ENCODE measurements around the gene CTDSP1. TPM values are rescaled to one million over a fixed set of nuclear protein-coding genes. Genes with fewer than 3 reads are reported as not detected.
A peak's percentile ranks its signal among the peaks of the same experiment; 100 is the strongest.

Gene CTDSP1
- total RNA-seq, 1 donor = 59.7 TPM

DNA sequence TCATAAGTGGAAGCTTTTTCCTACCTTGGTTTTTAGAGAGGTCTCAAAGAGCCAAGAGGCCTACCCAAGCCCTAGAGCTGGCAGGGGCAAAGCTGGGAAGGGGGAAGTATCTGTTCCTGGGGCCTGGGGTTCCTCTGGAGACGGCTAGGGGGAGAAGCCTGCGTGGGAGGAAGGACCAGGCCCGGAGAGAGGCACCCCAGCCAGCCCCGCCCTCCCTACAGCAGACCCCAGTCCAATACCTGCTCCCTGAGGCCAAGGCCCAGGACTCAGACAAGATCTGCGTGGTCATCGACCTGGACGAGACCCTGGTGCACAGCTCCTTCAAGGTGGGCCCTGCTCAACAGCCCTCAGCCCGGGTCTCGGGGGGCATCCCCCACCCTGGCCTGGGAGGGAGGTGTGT is 2.2 kb downstream of the CTDSP1 start:
- Histone ChIP-seq H3K9me3 (ENCODE audit: low read depth, low read length) (no peaks in the 10 kb centered on the region), H3K4me1 (ENCODE audit: insufficient read depth, low read length) (peaks cover 81% of the 10 kb centered on the region), H3K27me3 (ENCODE audit: insufficient read depth, low read length) (no peaks in the 10 kb centered on the region), H3K4me3 (ENCODE audit: low read length) (peak overlapping the region; percentile 85)

DNA sequence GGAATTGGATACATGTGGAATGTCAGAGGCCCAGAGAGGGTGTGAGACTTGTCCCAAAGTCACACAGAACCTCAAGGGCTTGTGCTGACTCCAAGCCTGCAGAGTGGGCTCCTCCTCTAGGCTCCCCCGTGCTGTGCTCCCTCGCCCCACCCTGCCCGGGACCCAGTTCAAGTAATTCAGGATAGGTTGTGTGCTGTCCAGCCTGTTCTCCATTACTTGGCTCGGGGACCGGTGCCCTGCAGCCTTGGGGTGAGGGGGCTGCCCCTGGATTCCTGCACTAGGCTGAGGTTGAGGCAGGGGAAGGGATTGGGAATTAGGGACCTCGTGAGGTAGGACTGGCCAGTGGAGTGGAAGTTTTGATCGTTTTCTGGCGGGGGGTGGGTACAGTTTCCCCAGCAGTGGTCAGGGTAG is 2.8 kb downstream of the CTDSP1 start:
- H3K9me3 ChIP-seq (ENCODE audit: low read depth, low read length) = no peaks in the 10 kb centered on the region
- H3K4me1 ChIP-seq (ENCODE audit: insufficient read depth, low read length) = peaks cover 81% of the 10 kb centered on the region
- H3K4me3 ChIP-seq (ENCODE audit: low read length) = no peak overlapping the region
- no peaks in the 10 kb centered on the region for H3K27me3 ChIP-seq (ENCODE audit: insufficient read depth, low read length)

DNA sequence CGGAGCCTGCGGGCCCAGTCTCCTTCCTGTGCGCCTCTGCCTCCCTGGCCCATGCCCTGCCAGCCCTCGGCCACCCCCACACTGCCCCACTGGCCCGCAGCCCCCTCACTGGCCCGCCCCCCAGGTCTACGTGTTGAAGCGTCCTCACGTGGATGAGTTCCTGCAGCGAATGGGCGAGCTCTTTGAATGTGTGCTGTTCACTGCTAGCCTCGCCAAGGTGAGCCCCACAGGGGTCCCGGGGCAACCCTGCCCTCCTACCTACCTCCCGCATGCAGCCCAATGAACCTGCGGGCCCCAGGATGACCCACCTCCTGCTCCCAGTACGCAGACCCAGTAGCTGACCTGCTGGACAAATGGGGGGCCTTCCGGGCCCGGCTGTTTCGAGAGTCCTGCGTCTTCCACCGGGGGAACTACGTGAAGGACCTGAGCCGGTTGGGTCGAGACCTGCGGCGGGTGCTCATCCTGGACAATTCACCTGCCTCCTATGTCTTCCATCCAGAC is 3.3 kb downstream of the CTDSP1 start:
- Histone ChIP-seq H3K4me1 (ENCODE audit: insufficient read depth, low read length) (peaks cover 81% of the 10 kb centered on the region), H3K9me3 (ENCODE audit: low read depth, low read length) (no peaks in the 10 kb centered on the region), H3K27me3 (ENCODE audit: insufficient read depth, low read length) (no peaks in the 10 kb centered on the region), H3K4me3 (ENCODE audit: low read length) (no peak overlapping the region)

DNA sequence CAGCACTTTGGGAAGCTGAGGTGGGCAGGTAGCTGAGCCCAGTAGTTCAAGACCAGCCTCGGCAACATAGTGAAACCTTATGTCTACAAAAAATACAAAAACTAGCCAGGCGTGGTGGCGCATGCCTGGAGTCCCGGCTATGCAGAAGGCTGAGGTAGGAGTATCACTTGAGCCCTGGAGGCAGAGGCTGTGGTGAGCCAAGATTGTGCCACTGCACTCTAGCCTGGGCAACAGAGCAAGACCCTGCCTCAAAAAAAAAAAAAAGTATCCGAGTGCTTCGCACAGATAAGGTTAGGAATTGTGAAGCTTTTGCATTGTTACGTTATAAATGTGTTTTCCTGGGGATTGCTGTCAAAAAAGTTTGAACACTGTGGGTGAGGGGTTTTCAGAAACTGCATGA is 4.1 kb downstream of the CTDSP1 start:
- Histone ChIP-seq H3K9me3 (ENCODE audit: low read depth, low read length) (no peaks in the 10 kb centered on the region), H3K4me3 (ENCODE audit: low read length) (no peak overlapping the region), H3K27me3 (ENCODE audit: insufficient read depth, low read length) (no peaks in the 10 kb centered on the region), H3K4me1 (ENCODE audit: insufficient read depth, low read length) (peaks cover 81% of the 10 kb centered on the region)

DNA sequence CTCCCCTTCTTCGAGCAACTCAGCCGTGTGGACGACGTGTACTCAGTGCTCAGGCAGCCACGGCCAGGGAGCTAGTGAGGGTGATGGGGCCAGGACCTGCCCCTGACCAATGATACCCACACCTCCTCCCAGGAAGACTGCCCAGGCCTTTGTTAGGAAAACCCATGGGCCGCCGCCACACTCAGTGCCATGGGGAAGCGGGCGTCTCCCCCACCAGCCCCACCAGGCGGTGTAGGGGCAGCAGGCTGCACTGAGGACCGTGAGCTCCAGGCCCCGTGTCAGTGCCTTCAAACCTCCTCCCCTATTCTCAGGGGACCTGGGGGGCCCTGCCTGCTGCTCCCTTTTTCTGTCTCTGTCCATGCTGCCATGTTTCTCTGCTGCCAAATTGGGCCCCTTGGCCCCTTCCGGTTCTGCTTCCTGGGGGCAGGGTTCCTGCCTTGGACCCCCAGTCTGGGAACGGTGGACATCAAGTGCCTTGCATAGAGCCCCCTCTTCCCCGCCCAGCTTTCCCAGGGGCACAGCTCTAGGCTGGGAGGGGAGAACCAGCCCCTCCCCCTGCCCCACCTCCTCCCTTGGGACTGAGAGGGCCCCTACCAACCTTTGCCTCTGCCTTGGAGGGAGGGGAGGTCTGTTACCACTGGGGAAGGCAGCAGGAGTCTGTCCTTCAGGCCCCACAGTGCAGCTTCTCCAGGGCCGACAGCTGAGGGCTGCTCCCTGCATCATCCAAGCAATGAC is 4.8 kb downstream of the CTDSP1 start:
- Histone ChIP-seq H3K9me3 (ENCODE audit: low read depth, low read length) (no peaks in the 10 kb centered on the region), H3K4me3 (ENCODE audit: low read length) (no peak overlapping the region), H3K4me1 (ENCODE audit: insufficient read depth, low read length) (peaks cover 74% of the 10 kb centered on the region), H3K27me3 (ENCODE audit: insufficient read depth, low read length) (no peaks in the 10 kb centered on the region)

DNA sequence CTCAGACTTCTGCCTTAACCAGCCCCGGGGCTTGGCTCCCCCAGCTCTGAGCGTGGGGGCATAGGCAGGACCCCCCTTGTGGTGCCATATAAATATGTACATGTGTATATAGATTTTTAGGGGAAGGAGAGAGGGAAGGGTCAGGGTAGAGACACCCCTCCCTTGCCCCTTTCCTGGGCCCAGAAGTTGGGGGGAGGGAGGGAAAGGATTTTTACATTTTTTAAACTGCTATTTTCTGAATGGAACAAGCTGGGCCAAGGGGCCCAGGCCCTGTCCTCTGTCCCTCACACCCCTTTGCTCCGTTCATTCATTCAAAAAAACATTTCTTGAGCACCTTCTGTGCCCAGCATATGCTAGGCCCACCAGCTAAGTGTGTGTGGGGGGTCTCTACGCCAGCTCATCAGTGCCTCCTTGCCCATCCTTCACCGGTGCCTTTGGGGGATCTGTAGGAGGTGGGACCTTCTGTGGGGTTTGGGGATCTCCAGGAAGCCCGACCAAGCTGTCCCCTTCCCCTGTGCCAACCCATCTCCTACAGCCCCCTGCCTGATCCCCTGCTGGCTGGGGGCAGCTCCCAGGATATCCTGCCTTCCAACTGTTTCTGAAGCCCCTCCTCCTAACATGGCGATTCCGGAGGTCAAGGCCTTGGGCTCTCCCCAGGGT is 5.5 kb downstream of the CTDSP1 start:
- Histone ChIP-seq H3K27me3 (ENCODE audit: insufficient read depth, low read length) (no peaks in the 10 kb centered on the region), H3K9me3 (ENCODE audit: low read depth, low read length) (no peaks in the 10 kb centered on the region), H3K4me3 (ENCODE audit: low read length) (no peak overlapping the region), H3K4me1 (ENCODE audit: insufficient read depth, low read length) (peaks cover 73% of the 10 kb centered on the region)

DNA sequence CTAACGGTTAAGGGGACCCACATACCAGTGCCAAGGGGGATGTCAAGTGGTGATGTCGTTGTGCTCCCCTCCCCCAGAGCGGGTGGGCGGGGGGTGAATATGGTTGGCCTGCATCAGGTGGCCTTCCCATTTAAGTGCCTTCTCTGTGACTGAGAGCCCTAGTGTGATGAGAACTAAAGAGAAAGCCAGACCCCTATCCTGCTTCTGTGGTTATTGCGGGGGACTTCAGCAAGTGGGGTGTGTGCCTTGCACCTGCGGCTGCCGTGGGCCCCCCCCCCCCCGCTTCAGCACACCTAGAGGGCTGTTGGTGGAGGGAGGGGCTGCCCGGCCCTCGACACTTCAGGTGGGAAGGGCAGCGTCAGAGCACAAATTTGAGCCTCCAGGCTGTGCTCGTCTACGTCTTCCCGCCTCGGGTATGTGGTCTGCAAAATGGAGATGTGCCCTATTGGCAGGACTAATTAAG is 6.1 kb downstream of the CTDSP1 start:
- peak overlapping the region; percentile 28 for H3K4me3 ChIP-seq (ENCODE audit: low read length)
- H3K9me3 ChIP-seq (ENCODE audit: low read depth, low read length) = no peaks in the 10 kb centered on the region
- no peaks in the 10 kb centered on the region for H3K27me3 ChIP-seq (ENCODE audit: insufficient read depth, low read length)
- peaks cover 73% of the 10 kb centered on the region for H3K4me1 ChIP-seq (ENCODE audit: insufficient read depth, low read length)

DNA sequence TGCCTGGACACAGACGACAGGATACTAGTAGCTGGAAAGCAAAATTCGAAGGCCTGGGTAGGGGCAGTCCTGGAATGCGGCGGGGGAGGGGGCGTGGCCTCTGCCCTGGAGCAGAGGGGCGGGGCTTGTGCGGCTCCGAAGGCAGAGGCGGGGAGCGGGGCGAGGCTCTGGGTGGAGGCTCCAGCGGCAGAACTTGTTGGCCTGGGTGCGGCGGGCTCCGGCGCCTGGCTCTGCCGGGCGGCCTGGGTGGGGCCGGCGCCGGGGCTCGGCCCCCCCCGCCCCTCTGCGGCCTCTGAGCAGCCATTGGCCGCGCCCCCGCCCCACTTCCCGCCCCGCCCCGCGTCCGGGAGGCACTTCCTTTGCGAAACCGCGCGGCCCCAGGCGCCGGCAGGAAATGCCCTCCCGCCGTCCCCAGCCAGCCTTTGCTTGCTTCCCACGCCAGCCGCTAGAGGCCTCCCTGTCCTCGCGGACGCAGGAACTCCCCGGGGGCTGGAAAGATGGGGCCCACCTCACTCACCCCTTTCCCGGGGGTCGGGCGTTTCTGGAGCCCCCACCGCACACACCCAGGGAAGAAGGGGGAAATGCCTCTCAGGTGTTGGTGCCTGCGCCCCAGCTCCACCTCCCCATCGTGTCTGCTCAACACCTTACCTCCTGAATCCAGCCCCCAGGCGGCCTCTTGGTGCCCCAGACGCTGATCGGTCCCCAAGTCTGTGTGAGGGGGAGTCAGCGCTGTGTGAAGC is 6.7 kb downstream of the CTDSP1 start:
- no peaks in the 10 kb centered on the region for H3K9me3 ChIP-seq (ENCODE audit: low read depth, low read length)
- peaks cover 68% of the 10 kb centered on the region for H3K4me1 ChIP-seq (ENCODE audit: insufficient read depth, low read length)
- peak overlapping the region; percentile 37 for H3K4me3 ChIP-seq (ENCODE audit: low read length)
- no peaks in the 10 kb centered on the region for H3K27me3 ChIP-seq (ENCODE audit: insufficient read depth, low read length)

DNA sequence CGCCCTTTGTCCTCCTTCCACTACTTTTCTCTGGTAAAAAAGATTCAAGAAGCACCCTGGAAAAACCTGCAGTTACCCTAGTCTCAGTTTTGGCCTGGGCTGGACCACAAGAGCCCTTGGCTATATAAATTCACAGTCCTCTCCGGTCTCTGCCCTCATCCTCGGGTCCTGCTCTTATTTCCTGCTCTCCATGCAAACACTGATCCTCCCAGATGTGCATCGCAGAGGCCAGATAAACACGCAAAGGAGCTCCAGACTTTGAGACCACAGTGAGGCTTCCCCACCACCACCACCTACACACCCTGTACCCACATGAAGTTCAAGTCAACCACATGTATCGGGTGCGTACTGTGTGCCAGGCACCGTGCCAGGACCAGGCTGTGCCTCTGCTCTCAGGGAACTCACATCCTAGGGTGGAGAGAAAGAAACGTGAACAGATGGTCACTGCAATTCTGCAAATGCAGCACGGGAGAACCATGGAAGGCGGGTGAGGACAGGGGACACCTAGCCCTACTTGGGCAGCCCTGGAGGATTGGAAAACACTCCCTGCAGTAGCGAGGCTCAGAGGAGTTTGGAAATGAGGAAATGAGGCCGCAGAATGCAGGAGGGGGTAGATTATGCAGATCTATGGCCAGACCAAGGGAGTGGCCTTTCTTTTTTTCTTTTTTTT is 7.4 kb downstream of the CTDSP1 start:
- Histone ChIP-seq H3K4me1 (ENCODE audit: insufficient read depth, low read length) (peaks cover 61% of the 10 kb centered on the region), H3K4me3 (ENCODE audit: low read length) (peak overlapping the region; percentile 37), H3K9me3 (ENCODE audit: low read depth, low read length) (no peaks in the 10 kb centered on the region), H3K27me3 (ENCODE audit: insufficient read depth, low read length) (no peaks in the 10 kb centered on the region)

DNA sequence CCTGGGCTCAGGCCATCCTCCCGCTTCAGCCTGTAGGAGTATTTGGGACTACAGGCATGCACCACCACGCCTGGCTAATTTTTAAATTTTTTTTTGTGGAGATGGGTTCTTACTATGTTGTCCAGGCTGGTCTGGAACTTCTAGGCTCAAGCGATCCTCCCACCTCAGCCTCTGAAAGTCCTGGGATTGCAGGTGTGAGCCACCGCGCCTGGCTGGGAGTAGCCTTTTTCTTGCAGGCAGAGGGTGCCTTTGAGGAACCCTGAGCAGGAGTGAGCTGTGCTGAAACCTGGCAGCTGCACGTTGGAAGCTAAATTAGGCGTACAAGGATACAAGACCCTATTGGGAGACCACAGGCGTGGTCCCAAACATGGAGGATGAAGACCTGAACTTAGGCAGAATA is 8.0 kb downstream of the CTDSP1 start:
- peaks cover 59% of the 10 kb centered on the region for H3K4me1 ChIP-seq (ENCODE audit: insufficient read depth, low read length)
- no peaks in the 10 kb centered on the region for H3K9me3 ChIP-seq (ENCODE audit: low read depth, low read length)

DNA sequence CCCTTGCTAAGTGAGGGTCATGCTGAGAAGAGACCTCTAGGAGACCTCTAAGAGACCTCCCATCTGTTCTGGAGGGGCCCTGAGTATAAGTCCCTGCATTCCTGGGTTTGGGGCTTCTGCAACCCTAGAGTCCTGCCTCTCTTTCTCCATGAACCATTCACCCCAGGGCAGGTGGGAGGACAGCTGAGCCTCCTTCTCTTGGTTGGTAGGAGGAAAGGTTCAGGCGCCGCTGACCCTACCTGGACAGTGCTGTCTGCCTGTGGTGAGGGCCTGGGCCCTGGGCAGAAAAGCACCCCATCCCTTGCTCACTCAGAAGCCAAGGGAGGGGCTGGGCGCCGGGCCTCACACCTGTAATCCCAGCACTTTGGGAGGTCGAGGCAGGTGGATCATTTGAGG is 18.7 kb downstream of the CTDSP1 start:
- H3K4me1 ChIP-seq (ENCODE audit: insufficient read depth, low read length) = no peaks in the 10 kb centered on the region
- no peak overlapping the region for H3K4me3 ChIP-seq (ENCODE audit: low read length)

More for the DNA sequence above, 8.0 kb downstream of the CTDSP1 start:
- Histone ChIP-seq H3K27me3 (ENCODE audit: insufficient read depth, low read length) (no peaks in the 10 kb centered on the region), H3K4me3 (ENCODE audit: low read length) (no peak overlapping the region)

DNA sequence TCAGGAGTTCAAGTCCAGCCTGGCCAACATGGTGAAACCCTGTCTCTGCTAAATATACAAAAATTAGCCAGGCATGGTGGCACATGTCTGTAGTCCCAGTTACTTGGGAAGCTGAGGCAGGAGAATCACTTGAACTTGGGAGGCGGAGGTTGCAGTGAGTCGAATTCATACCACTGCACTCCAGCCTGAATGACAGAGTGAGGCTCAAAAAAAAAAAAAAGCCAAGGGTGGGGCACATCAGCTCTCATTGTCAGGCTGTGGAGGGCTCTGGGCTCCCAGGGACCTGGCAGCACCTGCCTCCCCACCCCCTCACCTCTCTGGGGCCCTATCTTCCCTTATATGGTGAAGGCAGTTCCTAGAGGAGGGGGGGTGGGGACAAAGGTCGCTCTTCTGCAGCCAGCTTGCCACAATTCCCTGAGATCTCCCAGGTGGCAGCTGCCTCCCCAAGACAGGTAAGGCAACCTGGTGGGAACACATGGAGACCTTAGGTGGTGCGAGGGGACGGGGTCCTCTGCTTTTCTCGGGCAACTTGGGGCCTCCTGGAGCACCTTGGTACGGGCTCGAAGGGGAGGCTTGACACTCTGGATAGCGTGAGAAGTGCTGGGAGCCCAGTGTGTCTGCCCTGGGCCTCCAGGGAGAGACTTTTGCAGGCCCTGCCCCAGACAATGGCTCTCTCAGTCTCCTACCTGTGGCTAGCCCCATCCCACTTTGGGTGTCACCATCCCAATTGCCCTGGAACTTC is 19.2 kb downstream of the CTDSP1 start, which contains the start of gene VIL1:
VIL1 (plus strand) TSS at position 407 of the 742 bp plus-strand sequence. CDS start 4,656 bp downstream, outside the sequence.
- H3K9me3 ChIP-seq (ENCODE audit: low read depth, low read length) = no peaks in the 10 kb centered on the region
- no peaks in the 10 kb centered on the region for H3K4me1 ChIP-seq (ENCODE audit: insufficient read depth, low read length)
- no peak within 1 kb of the TSS for H3K4me3 ChIP-seq (ENCODE audit: low read length)
- no peaks in the 10 kb centered on the region for H3K27me3 ChIP-seq (ENCODE audit: insufficient read depth, low read length)

More for the DNA sequence above, 18.7 kb downstream of the CTDSP1 start:
- no peaks in the 10 kb centered on the region for H3K27me3 ChIP-seq (ENCODE audit: insufficient read depth, low read length)
- H3K9me3 ChIP-seq (ENCODE audit: low read depth, low read length) = no peaks in the 10 kb centered on the region

DNA sequence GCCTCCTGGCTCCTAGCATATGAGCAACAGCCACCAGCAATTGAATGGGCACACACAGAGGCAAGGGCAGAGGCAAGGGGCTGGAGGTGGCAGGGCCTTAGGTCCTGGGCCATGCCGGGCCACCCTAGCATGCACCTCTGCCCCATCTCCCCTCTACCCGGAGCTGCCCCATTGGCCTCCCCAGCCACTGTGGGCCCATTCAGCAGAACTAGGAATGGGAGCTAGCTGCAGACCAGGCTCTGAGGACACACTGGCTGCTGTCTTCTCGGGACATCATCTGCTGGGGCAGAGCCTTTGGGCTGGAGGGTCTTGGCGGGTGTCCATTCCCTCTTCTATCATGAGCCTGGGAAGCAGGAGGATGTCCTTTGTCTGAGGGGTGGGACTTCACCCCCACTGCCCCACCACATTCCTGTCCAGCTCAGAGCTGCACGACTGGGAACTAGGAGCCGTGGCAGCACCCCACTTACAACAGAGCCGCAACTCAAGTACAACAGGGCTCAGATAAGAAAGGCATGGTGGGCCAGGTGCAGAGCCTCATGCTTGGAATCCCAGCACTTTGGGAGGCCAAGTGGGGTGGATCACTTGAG is 20.1 kb downstream of the CTDSP1 start:
- Histone ChIP-seq H3K27me3 (ENCODE audit: insufficient read depth, low read length) (no peaks in the 10 kb centered on the region), H3K4me1 (ENCODE audit: insufficient read depth, low read length) (no peaks in the 10 kb centered on the region), H3K9me3 (ENCODE audit: low read depth, low read length) (no peaks in the 10 kb centered on the region), H3K4me3 (ENCODE audit: low read length) (no peak overlapping the region)

DNA sequence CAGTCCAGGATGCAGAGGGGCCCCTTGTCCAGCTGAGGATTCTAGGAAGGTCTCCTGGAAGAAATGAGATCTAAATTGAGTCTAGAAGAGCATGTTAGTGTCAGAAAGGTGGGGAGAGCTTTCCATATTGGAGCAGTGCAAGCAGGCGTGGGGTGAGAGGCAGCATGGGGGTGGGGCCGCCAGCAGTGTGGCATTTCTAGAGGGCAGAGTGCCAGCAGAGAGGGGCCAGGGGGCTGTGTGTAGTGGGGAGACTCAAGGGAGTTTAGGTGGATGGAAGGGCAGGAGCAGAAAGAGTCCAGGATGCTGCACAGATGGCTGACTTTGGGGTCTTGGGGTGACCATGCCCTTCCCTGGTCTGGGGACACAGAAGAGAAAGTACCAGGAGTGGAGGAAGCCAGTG is 21.4 kb downstream of the CTDSP1 start:
- no peaks in the 10 kb centered on the region for H3K27me3 ChIP-seq (ENCODE audit: insufficient read depth, low read length)
- no peaks in the 10 kb centered on the region for H3K9me3 ChIP-seq (ENCODE audit: low read depth, low read length)
- H3K4me3 ChIP-seq (ENCODE audit: low read length) = no peak overlapping the region
- H3K4me1 ChIP-seq (ENCODE audit: insufficient read depth, low read length) = no peaks in the 10 kb centered on the region
